Endothelial cell of umbilical vein (primary cell): ENCODE data around the gene AFG1L.

Source experiments
- CTCF ChIP-seq, 2 donors: IDR thresholded peaks; 1 replicate in 1 of 2; 2 replicates in 1 of 2; pipeline ENCODE4 v1.5.1; 2011; ENCODE audit warnings: low read length in 2 of 2, mild to moderate bottlenecking in 2 of 2, moderate library complexity in 2 of 2, control low read depth in 1 of 2, inconsistent platforms in 1 of 2, low read depth in 1 of 2; ENCODE audit not compliant: insufficient read depth in 1 of 2; ENCODE audit errors: extremely low read depth in 1 of 2
- GATA2 ChIP-seq: IDR thresholded peaks from 2 replicates; pipeline ENCODE4 v1.7.0; 2011; ENCODE audit warnings: low read depth, mild to moderate bottlenecking, moderate library complexity, mixed read lengths, low read length; ENCODE audit not compliant: insufficient read length, insufficient read depth
- MAX ChIP-seq: IDR thresholded peaks from 2 replicates; pipeline ENCODE4 v1.6.1; 2011; ENCODE audit not compliant: insufficient read depth, insufficient read length
- MYC ChIP-seq: IDR thresholded peaks from one replicate; pipeline ENCODE4 v1.6.1; 2011; ENCODE audit warnings: mild to moderate bottlenecking, low read depth, low read length

GRCh38 chr6:108452711-108453195 is 157.9 kb downstream of the AFG1L start:
- TF ChIP-seq CTCF (IDR thresholded peaks at IDR 0.05; ENCODE audit: extremely low read depth in 1 of 2, insufficient read depth in 1 of 2, low read depth in 1 of 2, low read length in 2 of 2) = peak in 1 of 2 donors; percentile 17
- peak; percentile 28 for TF ChIP-seq GATA2
- TF ChIP-seq MAX = no peak
- no peak for TF ChIP-seq MYC
